ENCODE data around the gene RASGRF2.

- TF ChIP-seq CTCF (IDR thresholded peaks at IDR 0.05) (no peak), POLR2A (IDR thresholded peaks at IDR 0.05) (no peak)
These were observed 30.4 kb downstream of the RASGRF2 start for GRCh38 chr5:80990527-80990926.

All from uterus (tissue), 2 donors.